ENCODE data around the gene BPGM. TPM values are rescaled to one million over a fixed set of nuclear protein-coding genes. Genes with fewer than 3 reads are reported as not detected.

Gene BPGM
- total and polyA plus RNA-seq, 11 donors, result 12.3 to 26.0 (median 15.4) TPM

- peaks cover 0 to 14% (median 3%) of the 10 kb centered on the region in 12 donors for H3K4me1 ChIP-seq
- peak; percentile 30 to 87 (median 83) for ATAC-seq
- 27 to 49% (median 35%) methylated on average over 3 of the region's 3 CpGs for WGBS, 4 donors
- no peaks in the 10 kb centered on the region for H3K27me3 ChIP-seq
- H3K36me3 ChIP-seq, result no peaks in the 10 kb centered on the region
- peak in 1 of 5 donors; percentile 12 for DNase-seq
- no peaks in the 10 kb centered on the region for H3K9me3 ChIP-seq
- no peak overlapping the region for H3K4me3 ChIP-seq
- no peak for TF ChIP-seq POLR2A (IDR thresholded peaks at IDR 0.05)
- TF ChIP-seq CTCF (IDR thresholded peaks at IDR 0.05), result no peak
- peak overlapping the region in 3 of 12 donors; percentile 1 to 53 (median 26) for H3K27ac ChIP-seq
- intact Hi-C loops (cut with DNase I), result no loop called here
Measured at GRCh38 chr7:134613623-134614347, 32.9 kb upstream of the BPGM start.

GRCh38 chr7:134616611-134617010 is 30.0 kb upstream of the BPGM start:
- ATAC-seq (no peak), DNase-seq (no peak)
- Histone ChIP-seq H3K4me1 (peaks cover 0 to 25% (median 5%) of the 10 kb centered on the region in 12 donors), H3K36me3 (no peaks in the 10 kb centered on the region), H3K4me3 (no peak overlapping the region), H3K27me3 (no peaks in the 10 kb centered on the region), H3K9me3 (no peaks in the 10 kb centered on the region), H3K27ac (no peak overlapping the region)
- intact Hi-C loops (cut with DNase I), result no loop called here
- WGBS, 4 donors, result 78 to 90% (median 83%) methylated on average over 2 of the region's 2 CpGs
- TF ChIP-seq POLR2A (IDR thresholded peaks at IDR 0.05), result no peak
- TF ChIP-seq CTCF (IDR thresholded peaks at IDR 0.05), result no peak

GRCh38 chr7:134618756-134619530 is 27.7 kb upstream of the BPGM start:
- TF ChIP-seq POLR2A (IDR thresholded peaks at IDR 0.05) (no peak), CTCF (IDR thresholded peaks at IDR 0.05) (no peak)
- H3K4me3 ChIP-seq, result no peak overlapping the region
- no peaks in the 10 kb centered on the region for H3K36me3 ChIP-seq
- WGBS, 4 donors, result 53 to 82% (median 67%) methylated on average over 5 of the region's 5 CpGs
- H3K9me3 ChIP-seq, result no peaks in the 10 kb centered on the region
- DNase-seq (no peak), ATAC-seq (peak in 1 of 4 donors; percentile 36)
- H3K4me1 ChIP-seq, result peaks cover 0 to 16% (median 3%) of the 10 kb centered on the region in 12 donors
- no peaks in the 10 kb centered on the region for H3K27me3 ChIP-seq
- intact Hi-C loops (cut with DNase I), result no loop called here
- no peak overlapping the region for H3K27ac ChIP-seq

DNA sequence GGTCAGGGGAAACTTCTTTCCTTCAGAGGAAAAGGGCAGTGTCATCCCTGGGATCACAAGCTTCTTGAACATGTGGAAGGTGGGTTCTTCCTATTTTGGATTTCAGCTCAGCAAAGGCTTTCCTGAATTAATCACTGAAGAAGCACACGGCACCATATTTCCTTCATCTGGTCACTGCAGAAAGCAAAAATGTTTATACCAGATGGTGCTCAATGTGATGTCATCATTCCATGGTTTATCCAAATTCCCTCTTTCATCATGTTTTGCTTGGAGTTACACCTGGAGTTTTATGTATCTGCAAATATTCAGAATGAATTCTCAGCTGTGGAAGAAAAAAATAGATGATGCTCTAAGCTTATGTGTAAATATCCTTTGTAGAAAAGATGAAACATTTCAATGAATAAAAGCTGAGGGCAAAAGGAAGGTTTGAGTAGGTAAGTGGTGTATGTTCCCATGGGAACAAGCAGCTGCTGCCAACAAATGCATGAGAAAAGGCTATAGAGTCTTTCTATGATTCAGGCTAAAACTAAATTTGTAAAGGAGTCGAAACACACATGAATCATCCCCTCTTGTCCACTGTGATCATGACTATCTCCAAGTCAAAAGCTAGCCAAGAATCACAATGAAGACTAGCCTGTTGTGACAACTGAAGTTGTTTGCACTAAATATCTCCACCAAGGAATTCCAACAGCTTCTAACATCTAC is 26.9 kb upstream of the BPGM start:
- H3K9me3 ChIP-seq, result no peaks in the 10 kb centered on the region
- ATAC-seq (peak in 1 of 4 donors; percentile 56), DNase-seq (no peak)
- peaks cover 0 to 4% (median 0%) of the 10 kb centered on the region in 9 donors for H3K27me3 ChIP-seq
- no peak overlapping the region for H3K4me3 ChIP-seq
- H3K27ac ChIP-seq, result no peak overlapping the region
- 48 to 63% (median 52%) methylated on average over 2 of the region's 2 CpGs for WGBS, 4 donors
- TF ChIP-seq POLR2A (IDR thresholded peaks at IDR 0.05) (no peak), CTCF (IDR thresholded peaks at IDR 0.05) (no peak)
- no peaks in the 10 kb centered on the region for H3K36me3 ChIP-seq
- peaks cover 0 to 12% (median 0%) of the 10 kb centered on the region in 12 donors for H3K4me1 ChIP-seq
- intact Hi-C loops (cut with DNase I), result no loop called here

Data from heart left ventricle (tissue), 16 donors.